ENCODE data around the gene SAPCD2. TPM values are rescaled to one million over a fixed set of nuclear protein-coding genes. Genes with fewer than 3 reads are reported as not detected.
A peak's percentile ranks its signal among the peaks of the same experiment; 100 is the strongest.

Gene SAPCD2
- total and polyA plus RNA-seq, 2 of the 4 experiments (the other 2 are of a cell fraction): 3.4 to 4.9 TPM

DNA sequence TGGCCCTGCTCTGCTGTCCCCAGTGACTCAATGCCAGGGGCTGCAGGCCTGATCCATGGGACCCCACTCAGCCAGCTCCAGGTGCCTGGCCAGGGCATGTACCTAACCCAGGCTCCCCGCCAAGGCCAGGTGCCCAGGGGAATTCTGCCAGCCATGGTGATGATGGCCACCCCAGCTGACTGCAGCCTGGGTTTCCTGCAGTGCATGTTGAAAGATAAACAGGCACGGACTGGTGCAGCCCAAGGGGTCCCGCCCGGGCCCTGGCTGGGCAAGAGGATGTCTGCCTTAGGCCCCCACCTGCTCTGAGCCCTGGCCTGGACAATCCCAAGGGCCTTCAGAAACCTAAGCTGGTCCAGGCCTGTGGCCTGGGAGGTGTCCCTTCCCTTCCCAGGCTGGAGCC lies 43.5 kb downstream of the SAPCD2 start:
- H3K79me1 ChIP-seq (ENCODE audit: low read depth in 1 of 2, low read length in 2 of 2): peaks cover 0 to 7% of the 10 kb centered on the region in 2 experiments; a peak in 2 of 4 replicates
- in situ Hi-C loops (cut with MboI; ENCODE audit: low sequenced_read_pairs): no loop called here
- no peak overlapping the region for H3K9ac ChIP-seq (ENCODE audit: low read depth, low read length)
- H3K4me2 ChIP-seq (ENCODE audit: low read depth, low read length): peak overlapping the region; percentile 96
- no peaks in the 10 kb centered on the region; the same call in 1 of the 2 replicates for H4K20me1 ChIP-seq (ENCODE audit: insufficient read depth, low read length)
- H2AK9ac ChIP-seq (replicated peaks; ENCODE audit: low read depth, low read length, poor library complexity): peak overlapping the region; percentile 59
- H3K9me3 ChIP-seq (ENCODE audit: control insufficient read depth, insufficient read depth, low read length): no peaks in the 10 kb centered on the region
- no peak overlapping the region for H4K8ac ChIP-seq (ENCODE audit: low read depth in 2 of 2, low read length in 2 of 2)
- no peak overlapping the region for H3K27ac ChIP-seq (ENCODE audit: insufficient read depth, low read length)
- no peaks in the 10 kb centered on the region; the same call in 1 of the 2 replicates for H3K27me3 ChIP-seq (ENCODE audit: control insufficient read depth, insufficient read depth, low read length)
- H4K91ac ChIP-seq (ENCODE audit: insufficient read depth, low read depth, low read length): no peak overlapping the region
- no peak overlapping the region for H3K18ac ChIP-seq (ENCODE audit: low read depth, low read length)
- ATAC-seq (ENCODE audit: low read depth) (no peak), DNase-seq (no peak)
- H2BK20ac ChIP-seq (ENCODE audit: low read depth, low read length): no peak overlapping the region
- peaks cover 4% of the 10 kb centered on the region; the same call in 1 of the 2 replicates for H3K9me1 ChIP-seq (ENCODE audit: insufficient read depth, low read length)
- BruUV-seq (replicated peaks): no TSS peak
- H3K23ac ChIP-seq (ENCODE audit: low read depth, low read length): no peak overlapping the region
- WGBS, 2 experiments (ENCODE audit: extremely low coverage in 2 of 2, insufficient read length in 1 of 2): 100% methylated on average over 1 of the region's 4 CpGs; no CpG with 5 or more reads in 1 of the 2 experiments
- H3K56ac ChIP-seq (ENCODE audit: extremely low read depth, insufficient read depth, low read length): no peak overlapping the region
- no peak overlapping the region for H4K5ac ChIP-seq (ENCODE audit: low read depth, low read length)
- no peak overlapping the region for H2BK15ac ChIP-seq (ENCODE audit: low read depth, low read length)
- no peak overlapping the region for H3K14ac ChIP-seq (replicated peaks; ENCODE audit: low read depth, low read length)
- H2AFZ ChIP-seq (replicated peaks; ENCODE audit: low read length, poor library complexity): peak overlapping the region; percentile 17
- H2BK5ac ChIP-seq (ENCODE audit: low read depth, low read length, poor library complexity, severe bottlenecking): no peak overlapping the region
- no peaks in the 10 kb centered on the region for H3K36me3 ChIP-seq (ENCODE audit: control insufficient read depth, insufficient read depth, low read length)
- dilution Hi-C loops (cut with HindIII; ENCODE audit: low sequenced_read_pairs, unreplicated experiment): no loop called here
- TF ChIP-seq USF2 (IDR thresholded peaks at IDR 0.05; ENCODE audit: low read depth, low read length): no peak
- no peak for TF ChIP-seq SMC3 (IDR thresholded peaks at IDR 0.05; ENCODE audit: low read depth, low read length)
- TF ChIP-seq RCOR1 (IDR thresholded peaks at IDR 0.05; ENCODE audit: insufficient replicate concordance, low read length): no peak
- no peak for TF ChIP-seq NFE2L2 (IDR thresholded peaks at IDR 0.05; ENCODE audit: low read depth, low read length)
- peaks cover 5% of the 10 kb centered on the region for H3K4me1 ChIP-seq (ENCODE audit: control insufficient read depth, insufficient read depth, low read length)
- POLR2A ChIA-PET (ENCODE audit: unreplicated experiment): no interaction called here
- H3K4ac ChIP-seq (ENCODE audit: low read depth, low read length): no peak overlapping the region
- no peak overlapping the region for H2BK120ac ChIP-seq (ENCODE audit: low read depth, low read length)
- intact Hi-C loops (cut with micrococcal nuclease): no loop called here
- no peak overlapping the region for H3K4me3 ChIP-seq (ENCODE audit: insufficient read depth, low read depth, low read length)
- no peak overlapping the region for H2AK5ac ChIP-seq (ENCODE audit: low read depth, low read length)
- CTCF ChIA-PET: no interaction called here
